ENCODE measurements around the gene PITPNC1. TPM values are rescaled to one million over a fixed set of nuclear protein-coding genes. Genes with fewer than 3 reads are reported as not detected.
"Not testable (repeated sequence)": the region's sequence is repeated elsewhere in the genome, so short reads cannot be mapped to it uniquely, and the experiment has no call there.

The PITPNC1 gene
- total RNA-seq, 1 experiment from 2014 or later, result 40.1 TPM

DNA sequence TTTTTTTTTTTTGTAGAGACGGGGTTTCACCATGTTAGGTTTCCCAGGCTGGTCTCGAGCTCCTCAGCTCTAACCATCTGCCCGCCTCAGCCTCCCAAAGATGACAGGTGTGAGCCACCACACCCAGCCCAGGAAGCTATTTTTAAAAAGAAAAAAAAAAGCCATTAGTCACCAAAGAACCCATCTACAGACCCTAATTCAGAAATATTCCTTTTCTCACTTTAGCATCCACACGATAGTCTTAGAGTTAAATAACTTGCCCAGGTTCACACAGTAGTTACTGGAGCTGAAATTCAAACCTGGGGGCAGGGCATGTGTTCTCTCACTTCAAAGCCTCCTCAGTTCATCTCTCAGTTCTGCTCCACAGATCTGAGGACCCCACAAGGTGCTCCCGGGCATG, 270.4 kb downstream of the PITPNC1 start:
- no peak overlapping the region for H3K4me3 Mint-ChIP-seq (ENCODE audit: unreplicated experiment)
- H3K36me3 Mint-ChIP-seq (ENCODE audit: insufficient read depth, unreplicated experiment), result no peaks in the 10 kb centered on the region
- no peak overlapping the region for H3K27ac Mint-ChIP-seq (ENCODE audit: low read depth, unreplicated experiment)
- no peaks in the 10 kb centered on the region for H3K9me3 Mint-ChIP-seq (ENCODE audit: unreplicated experiment)
- no TSS peak for BruUV-seq (replicated peaks)
- H3K27me3 Mint-ChIP-seq (ENCODE audit: insufficient read depth, unreplicated experiment), result no peaks in the 10 kb centered on the region
- ChIA-PET CTCF (interaction anchor here (0.9 to 1.3 kb wide), 3 partner anchors 14 to 274 kb away, joined by 3 to 5 read pairs (median 3); no protein-coding TSS in a partner anchor), POLR2A (interaction anchor here (1.2 to 2.3 kb wide), 2 partner anchors 10 kb away, joined by 3 to 8 read pairs; no protein-coding TSS in a partner anchor)
- no peak for DNase-seq (ENCODE audit: unreplicated experiment)
- intact Hi-C loops (cut with micrococcal nuclease), result no loop called here
- TF ChIP-seq, protein P1, sequence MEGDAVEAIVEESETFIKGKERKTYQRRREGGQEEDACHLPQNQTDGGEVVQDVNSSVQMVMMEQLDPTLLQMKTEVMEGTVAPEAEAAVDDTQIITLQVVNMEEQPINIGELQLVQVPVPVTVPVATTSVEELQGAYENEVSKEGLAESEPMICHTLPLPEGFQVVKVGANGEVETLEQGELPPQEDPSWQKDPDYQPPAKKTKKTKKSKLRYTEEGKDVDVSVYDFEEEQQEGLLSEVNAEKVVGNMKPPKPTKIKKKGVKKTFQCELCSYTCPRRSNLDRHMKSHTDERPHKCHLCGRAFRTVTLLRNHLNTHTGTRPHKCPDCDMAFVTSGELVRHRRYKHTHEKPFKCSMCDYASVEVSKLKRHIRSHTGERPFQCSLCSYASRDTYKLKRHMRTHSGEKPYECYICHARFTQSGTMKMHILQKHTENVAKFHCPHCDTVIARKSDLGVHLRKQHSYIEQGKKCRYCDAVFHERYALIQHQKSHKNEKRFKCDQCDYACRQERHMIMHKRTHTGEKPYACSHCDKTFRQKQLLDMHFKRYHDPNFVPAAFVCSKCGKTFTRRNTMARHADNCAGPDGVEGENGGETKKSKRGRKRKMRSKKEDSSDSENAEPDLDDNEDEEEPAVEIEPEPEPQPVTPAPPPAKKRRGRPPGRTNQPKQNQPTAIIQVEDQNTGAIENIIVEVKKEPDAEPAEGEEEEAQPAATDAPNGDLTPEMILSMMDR (IDR thresholded peaks at IDR 0.05; ENCODE audit: unreplicated experiment), result no peak
- H3K4me1 Mint-ChIP-seq (ENCODE audit: insufficient read depth, unreplicated experiment), result no peaks in the 10 kb centered on the region

DNA sequence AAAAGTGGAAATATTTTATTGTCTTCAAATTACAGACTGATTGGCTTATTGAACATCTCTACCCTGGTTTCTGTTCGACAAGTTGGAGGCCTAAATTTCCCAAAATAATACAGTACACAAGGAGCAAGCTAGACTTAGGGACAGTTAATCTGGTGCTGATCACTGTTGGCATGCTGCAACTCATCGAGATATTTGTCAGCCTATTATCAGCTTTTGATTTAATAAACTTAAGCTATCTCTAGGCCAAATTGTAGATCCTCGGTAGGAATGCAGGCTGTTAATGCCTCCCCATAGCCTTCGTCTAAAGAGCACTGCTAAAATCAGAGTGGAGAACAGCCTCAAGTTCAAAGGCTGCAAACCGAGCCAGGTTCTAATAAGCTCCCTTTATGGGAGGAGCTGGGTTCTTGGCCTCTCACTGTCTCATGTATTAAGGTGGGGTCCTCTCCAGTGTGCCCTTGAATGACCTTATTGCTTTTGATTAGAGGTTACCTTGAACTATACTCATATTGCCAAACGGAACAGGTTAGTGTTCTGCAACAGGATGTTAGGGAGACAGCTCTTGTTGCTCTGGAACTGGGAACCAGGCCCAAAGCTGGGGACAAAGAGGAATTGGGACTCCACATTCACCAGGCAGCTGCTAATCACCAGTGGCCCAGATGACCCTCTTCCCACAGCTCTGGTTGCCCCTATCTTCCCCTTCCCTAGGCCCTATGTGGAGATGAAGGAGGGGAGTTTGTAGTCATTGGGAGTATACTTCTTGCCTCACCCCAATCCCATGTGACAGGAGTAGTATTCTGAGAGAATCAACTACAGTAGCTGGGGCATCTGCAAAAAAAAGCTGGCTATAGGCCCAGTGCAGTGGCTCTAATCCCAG, 271.2 kb downstream of the PITPNC1 start:
- Mint-ChIP-seq H3K4me1 (ENCODE audit: insufficient read depth, unreplicated experiment) (no peaks in the 10 kb centered on the region), H3K4me3 (ENCODE audit: unreplicated experiment) (no peak overlapping the region), H3K9me3 (ENCODE audit: unreplicated experiment) (no peaks in the 10 kb centered on the region), H3K36me3 (ENCODE audit: insufficient read depth, unreplicated experiment) (no peaks in the 10 kb centered on the region), H3K27me3 (ENCODE audit: insufficient read depth, unreplicated experiment) (no peaks in the 10 kb centered on the region), H3K27ac (ENCODE audit: low read depth, unreplicated experiment) (no peak overlapping the region)
- intact Hi-C loops (cut with micrococcal nuclease), result no loop called here
- no peak for DNase-seq (ENCODE audit: unreplicated experiment)
- TF ChIP-seq, protein P1 (IDR thresholded peaks at IDR 0.05; ENCODE audit: unreplicated experiment), result no peak
- POLR2A ChIA-PET, result interaction anchor here (0.6 to 2.3 kb wide), 4 partner anchors 10 to 99 kb away, joined by 3 to 8 read pairs (median 3); no protein-coding TSS in a partner anchor
- no TSS peak for BruUV-seq (replicated peaks)
- CTCF ChIA-PET, result interaction anchor here (0.9 to 1.3 kb wide), 3 partner anchors 14 to 275 kb away, joined by 3 to 5 read pairs (median 3); no protein-coding TSS in a partner anchor

DNA sequence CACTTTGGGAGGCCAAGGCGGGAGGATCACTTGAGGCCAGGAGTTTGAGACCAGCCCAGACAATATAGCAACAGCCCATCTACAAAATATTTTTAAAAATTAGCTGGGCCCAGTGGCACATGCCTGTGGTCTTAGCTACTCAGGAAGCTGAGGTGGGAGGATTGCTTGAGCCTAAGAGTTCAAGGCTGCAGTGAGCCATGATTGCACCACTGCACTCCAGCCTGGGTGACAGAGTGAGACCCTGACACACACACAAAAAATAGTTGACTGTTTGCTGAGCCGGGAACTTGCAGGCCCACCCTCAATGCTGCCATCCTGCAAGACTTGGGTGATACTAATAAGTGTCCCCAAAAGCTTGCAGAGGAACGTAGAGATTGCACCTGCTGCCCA, 271.8 kb downstream of the PITPNC1 start:
- H3K9me3 Mint-ChIP-seq (ENCODE audit: unreplicated experiment); DNase-seq (ENCODE audit: unreplicated experiment); intact Hi-C loops (cut with micrococcal nuclease); CTCF ChIA-PET; H3K4me3 Mint-ChIP-seq (ENCODE audit: unreplicated experiment); H3K36me3 Mint-ChIP-seq (ENCODE audit: insufficient read depth, unreplicated experiment); H3K27me3 Mint-ChIP-seq (ENCODE audit: insufficient read depth, unreplicated experiment); H3K27ac Mint-ChIP-seq (ENCODE audit: low read depth, unreplicated experiment); H3K4me1 Mint-ChIP-seq (ENCODE audit: insufficient read depth, unreplicated experiment); BruUV-seq (replicated peaks): not testable (repeated sequence)
- POLR2A ChIA-PET, result interaction anchor here (0.6 to 2.3 kb wide), 4 partner anchors 9 to 100 kb away, joined by 3 to 8 read pairs (median 3); no protein-coding TSS in a partner anchor

DNA sequence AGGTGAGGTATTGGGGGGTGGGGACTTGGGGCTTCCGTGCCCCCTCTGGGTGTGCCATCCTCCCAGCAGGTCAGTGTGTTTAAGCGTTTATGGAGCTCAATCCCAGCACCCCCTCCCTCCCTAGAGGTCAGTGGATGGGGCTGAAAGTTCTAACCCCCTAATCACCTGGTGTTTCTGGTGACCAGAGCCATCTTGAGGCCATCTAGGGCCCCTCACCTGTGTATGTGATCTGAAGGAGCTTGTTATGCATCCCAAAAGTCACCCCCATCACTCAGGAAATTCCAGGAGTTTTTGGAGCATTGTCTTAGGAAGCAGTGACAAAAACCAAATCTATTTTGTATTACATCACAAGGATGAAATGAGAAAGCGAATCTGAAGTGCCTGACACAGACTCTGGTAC, 272.8 kb downstream of the PITPNC1 start:
- intact Hi-C loops (cut with micrococcal nuclease), result no loop called here
- BruUV-seq (replicated peaks), result no TSS peak
- no peaks in the 10 kb centered on the region for H3K27me3 Mint-ChIP-seq (ENCODE audit: insufficient read depth, unreplicated experiment)
- no peaks in the 10 kb centered on the region for H3K4me1 Mint-ChIP-seq (ENCODE audit: insufficient read depth, unreplicated experiment)
- H3K9me3 Mint-ChIP-seq (ENCODE audit: unreplicated experiment), result no peaks in the 10 kb centered on the region
- CTCF ChIA-PET, result no interaction called here
- POLR2A ChIA-PET, result interaction anchor here (0.6 kb wide), 1 partner anchor 28 kb away, joined by 3 read pairs; no protein-coding TSS in a partner anchor
- no peak for DNase-seq (ENCODE audit: unreplicated experiment)
- H3K27ac Mint-ChIP-seq (ENCODE audit: low read depth, unreplicated experiment), result no peak overlapping the region
- no peaks in the 10 kb centered on the region for H3K36me3 Mint-ChIP-seq (ENCODE audit: insufficient read depth, unreplicated experiment)
- no peak overlapping the region for H3K4me3 Mint-ChIP-seq (ENCODE audit: unreplicated experiment)
- TF ChIP-seq, protein P1 (IDR thresholded peaks at IDR 0.05; ENCODE audit: unreplicated experiment), result no peak

DNA sequence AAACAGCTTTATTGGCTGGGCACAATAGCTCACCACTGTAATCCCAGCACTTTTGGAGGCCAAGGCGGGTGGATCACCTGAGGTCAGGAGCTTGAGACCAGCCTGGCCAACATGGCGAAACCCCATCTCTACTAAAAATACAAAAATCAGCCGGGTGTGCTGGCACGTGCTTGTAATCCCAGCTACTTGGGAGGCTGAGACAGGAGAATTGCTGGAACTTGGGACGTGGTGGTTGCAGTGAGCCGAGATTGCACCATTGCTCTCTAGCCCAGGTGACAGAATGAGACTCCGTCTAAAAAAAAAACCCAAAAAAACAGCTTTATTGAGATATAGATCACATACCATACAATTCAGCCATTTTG, 274.1 kb downstream of the PITPNC1 start:
- H3K27me3 Mint-ChIP-seq (ENCODE audit: insufficient read depth, unreplicated experiment); BruUV-seq (replicated peaks): not testable (repeated sequence)
- POLR2A ChIA-PET, result interaction anchor here (0.7 kb wide), 1 partner anchor 12 kb away, joined by 3 read pairs; no protein-coding TSS in a partner anchor

More for the DNA sequence above, 274.1 kb downstream of the PITPNC1 start:
- intact Hi-C loops (cut with micrococcal nuclease); H3K4me3 Mint-ChIP-seq (ENCODE audit: unreplicated experiment); H3K36me3 Mint-ChIP-seq (ENCODE audit: insufficient read depth, unreplicated experiment); H3K9me3 Mint-ChIP-seq (ENCODE audit: unreplicated experiment); H3K27ac Mint-ChIP-seq (ENCODE audit: low read depth, unreplicated experiment); DNase-seq (ENCODE audit: unreplicated experiment); H3K4me1 Mint-ChIP-seq (ENCODE audit: insufficient read depth, unreplicated experiment): not testable (repeated sequence)
- CTCF ChIA-PET, result interaction anchor here (0.6 to 0.9 kb wide), 3 partner anchors 21 to 1117 kb away, joined by 4 to 6 read pairs (median 6); no protein-coding TSS in a partner anchor

Measured in MCF 10A (cell line).